WI38 (cell line): ENCODE measurements around the gene TCF7L2.

Experiments
- H3K4me3 ChIP-seq: 2 replicates; pipeline ENCODE4 v1.5.1; 2011; ENCODE audit warnings: low read depth, mild to moderate bottlenecking, control low read depth, low read length
- TF ChIP-seq, protein P1 (sequence below): IDR thresholded peaks from 2 replicates; pipeline ENCODE4 v1.5.1; 2012; ENCODE audit warnings: low read depth, mild to moderate bottlenecking, control low read depth, low read length

TCF7L2 gene

DNA sequence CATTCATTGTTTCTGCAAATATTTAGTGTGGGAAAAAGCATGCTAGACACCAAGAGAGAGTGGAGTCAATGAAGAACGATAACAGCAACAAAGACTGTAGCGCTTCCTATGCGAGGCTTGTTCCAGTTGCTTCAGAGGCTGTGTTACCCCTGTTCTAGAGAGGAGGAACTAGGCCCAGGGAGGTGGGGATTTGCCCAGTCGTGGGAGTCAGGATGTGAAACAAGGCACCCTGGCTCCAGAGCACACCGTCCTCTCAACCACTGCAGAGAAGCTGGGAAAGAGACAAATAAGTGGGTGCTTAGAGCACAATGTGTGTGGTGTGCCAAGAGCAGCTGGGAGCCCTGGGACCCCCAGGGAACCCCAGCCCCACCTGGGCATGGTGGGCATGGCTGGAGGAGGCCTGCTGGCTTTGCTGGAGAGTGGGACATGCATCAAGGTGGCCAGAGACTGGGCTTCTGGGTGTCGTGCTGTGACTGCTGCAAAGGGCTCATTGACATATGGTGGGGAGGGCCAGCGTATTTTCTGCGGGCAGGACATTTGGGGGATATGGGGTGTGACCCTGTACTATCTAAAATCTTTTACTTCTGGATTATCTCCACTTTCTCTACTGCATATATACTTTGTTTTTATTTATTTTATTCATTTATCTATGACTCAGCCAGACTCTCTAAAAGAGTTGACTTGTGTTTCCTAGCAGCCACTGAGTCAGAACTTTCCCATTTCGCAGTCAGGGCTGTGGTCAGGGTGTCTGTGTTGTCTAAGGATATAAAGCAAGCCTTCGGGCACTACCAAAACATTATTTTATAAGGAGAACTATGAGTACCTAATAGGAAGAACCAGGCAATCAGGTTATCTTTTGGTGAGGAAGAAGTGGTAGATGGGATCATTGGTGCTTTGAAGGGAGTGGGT lies 95.4 kb downstream of the TCF7L2 start:
- TF ChIP-seq, protein P1, sequence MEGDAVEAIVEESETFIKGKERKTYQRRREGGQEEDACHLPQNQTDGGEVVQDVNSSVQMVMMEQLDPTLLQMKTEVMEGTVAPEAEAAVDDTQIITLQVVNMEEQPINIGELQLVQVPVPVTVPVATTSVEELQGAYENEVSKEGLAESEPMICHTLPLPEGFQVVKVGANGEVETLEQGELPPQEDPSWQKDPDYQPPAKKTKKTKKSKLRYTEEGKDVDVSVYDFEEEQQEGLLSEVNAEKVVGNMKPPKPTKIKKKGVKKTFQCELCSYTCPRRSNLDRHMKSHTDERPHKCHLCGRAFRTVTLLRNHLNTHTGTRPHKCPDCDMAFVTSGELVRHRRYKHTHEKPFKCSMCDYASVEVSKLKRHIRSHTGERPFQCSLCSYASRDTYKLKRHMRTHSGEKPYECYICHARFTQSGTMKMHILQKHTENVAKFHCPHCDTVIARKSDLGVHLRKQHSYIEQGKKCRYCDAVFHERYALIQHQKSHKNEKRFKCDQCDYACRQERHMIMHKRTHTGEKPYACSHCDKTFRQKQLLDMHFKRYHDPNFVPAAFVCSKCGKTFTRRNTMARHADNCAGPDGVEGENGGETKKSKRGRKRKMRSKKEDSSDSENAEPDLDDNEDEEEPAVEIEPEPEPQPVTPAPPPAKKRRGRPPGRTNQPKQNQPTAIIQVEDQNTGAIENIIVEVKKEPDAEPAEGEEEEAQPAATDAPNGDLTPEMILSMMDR = no peak
- H3K4me3 ChIP-seq = no peak overlapping the region

DNA sequence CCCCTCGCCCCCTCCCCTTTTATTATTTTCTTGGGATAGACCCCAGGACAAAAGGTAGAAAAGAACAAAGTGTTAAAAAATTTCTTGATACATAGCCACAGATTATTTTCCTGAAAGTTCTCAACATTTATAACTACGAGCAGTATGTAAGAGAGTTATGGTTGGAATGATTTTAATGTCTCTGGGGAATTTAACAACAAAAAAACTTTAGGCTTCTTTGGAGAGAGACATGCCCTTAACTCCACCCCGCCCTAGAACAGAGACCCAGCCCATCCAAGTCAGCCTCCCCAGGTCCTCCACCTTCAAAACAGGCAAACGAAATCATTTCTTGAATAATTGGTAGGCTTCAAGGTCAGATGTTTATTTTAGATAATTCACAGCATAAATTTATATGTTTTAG lies 97.1 kb downstream of the TCF7L2 start:
- TF ChIP-seq, protein P1 = no peak
- no peak overlapping the region for H3K4me3 ChIP-seq

DNA sequence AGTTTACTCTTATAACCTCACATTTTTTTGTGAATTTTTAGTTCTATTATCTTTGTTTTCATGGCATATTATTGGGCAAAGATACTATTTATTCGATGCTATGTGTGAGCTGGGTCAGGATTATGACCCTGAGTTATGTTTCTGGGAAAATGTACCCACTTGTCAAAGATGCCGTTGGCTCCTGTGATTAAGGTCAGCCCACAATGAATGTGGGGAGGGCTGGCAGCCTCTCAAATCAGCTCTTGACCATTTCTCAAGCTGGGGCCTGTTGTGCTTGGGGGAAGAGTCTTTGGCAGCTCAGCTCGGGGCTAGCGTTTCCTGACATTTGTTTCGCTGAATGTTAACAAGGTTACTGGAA lies 97.5 kb downstream of the TCF7L2 start:
- TF ChIP-seq, protein P1 = no peak
- no peak overlapping the region for H3K4me3 ChIP-seq

DNA sequence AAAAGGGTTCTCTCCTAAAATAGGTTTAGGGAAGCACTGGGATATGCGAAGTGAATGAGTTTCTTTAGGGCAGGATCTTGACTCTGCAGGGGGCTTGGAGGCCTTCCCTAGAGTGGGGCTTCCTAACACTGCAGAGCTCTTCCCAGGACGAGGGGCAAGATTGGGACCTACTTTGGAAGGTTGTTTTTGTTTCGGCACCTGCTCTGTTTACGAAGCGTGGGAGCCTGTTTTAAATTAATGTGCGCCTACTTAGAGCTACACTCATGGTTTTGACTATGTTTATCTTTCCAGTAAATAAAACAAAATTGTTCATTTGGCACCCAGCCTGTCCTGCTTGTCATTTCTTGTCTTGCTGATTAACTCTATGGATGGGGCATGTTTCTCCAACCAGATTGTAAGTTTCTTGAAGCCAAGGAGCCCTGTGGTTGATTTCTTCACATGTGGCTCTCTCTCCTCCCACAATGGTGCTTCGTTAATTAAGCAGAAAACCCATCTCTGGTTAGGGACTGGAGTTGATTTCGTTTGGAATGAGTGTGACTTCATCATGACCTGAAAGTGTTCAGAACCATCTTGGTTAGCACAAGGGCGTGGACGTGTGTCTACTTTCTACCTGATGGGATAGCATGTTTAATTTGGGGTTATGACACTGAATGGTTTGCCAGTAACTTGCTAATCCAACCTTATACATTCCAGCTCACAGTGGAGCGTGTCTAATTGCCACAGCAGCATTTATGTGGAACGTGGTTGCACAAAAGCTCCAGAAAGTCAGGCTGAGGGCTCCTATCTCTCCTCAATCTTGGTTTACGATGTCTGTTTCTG lies 98.1 kb downstream of the TCF7L2 start:
- TF ChIP-seq, protein P1 = no peak
- no peak overlapping the region for H3K4me3 ChIP-seq

DNA sequence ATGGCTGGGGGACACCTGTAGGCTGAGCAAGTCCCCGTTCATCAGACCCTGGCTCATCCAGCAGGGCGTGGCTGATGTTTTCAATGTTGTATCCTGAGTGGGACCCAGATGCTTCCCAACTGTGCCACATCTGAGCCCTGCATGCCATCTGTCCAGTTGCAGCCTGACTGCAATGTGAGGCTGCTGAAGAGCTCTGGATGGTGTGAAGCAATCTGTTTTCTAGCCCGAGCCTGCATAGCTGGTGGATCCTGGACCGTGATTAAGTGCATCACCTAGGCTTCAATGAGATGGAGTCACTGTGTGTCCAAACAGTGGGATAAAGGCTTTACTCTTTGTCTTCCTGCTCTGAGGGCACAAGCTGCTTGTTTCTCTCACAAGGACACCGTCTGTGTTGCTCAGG lies 99.8 kb downstream of the TCF7L2 start:
- H3K4me3 ChIP-seq = no peak overlapping the region
- TF ChIP-seq, protein P1 = no peak

DNA sequence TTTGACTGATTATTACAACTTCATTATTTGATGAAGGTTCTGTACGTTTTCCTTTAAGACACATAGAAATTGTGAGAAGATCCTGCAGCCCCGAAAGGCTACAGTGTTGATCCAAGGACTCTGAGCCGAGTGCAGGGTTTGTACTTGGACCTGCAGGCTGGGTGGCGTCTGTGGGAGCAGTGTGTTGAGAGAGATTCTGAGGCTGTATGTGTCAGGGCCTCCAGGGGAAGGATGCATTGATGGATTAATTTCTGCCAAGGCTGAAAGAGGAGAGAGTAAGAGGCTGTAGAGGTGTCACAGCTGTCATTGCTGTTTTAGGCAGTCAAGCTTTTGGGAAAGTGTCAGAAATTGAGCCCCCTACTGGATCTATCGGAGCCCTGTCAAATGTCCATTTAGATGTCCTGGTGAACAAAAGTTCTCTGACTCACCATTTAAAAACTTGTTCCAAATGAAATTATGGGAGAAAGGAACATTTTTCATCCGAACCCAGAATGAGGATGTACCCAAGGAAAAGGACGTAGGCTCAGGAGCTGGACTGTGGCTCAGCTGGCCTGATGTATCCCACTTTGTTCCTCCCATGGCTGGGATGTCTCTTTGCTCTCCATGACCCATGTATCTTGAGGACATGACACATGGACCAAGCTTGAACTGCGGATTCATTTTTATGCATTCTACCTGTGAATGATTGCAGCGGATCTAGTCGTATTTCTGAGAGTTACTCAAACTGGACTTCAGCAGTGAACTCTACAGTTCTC lies 102.2 kb downstream of the TCF7L2 start:
- no peak overlapping the region for H3K4me3 ChIP-seq
- TF ChIP-seq, protein P1 = no peak
